ENCODE results near the gene PDZD8.

- no peak for TF ChIP-seq POLR2AphosphoS5 (IDR thresholded peaks at IDR 0.05; ENCODE audit: low read depth, low read length)
- no peak for TF ChIP-seq POLR2A (IDR thresholded peaks at IDR 0.05; ENCODE audit: low read depth, low read length)
Observed at GRCh38 chr10:117313641-117314040, 61.6 kb downstream of the PDZD8 start.
